Vagina (tissue), 2 donors: ENCODE data around the gene NAV2. TPM values are rescaled to one million over a fixed set of nuclear protein-coding genes. Genes with fewer than 3 reads are reported as not detected.

Experiments
- DNase-seq, 2 donors: peaks; one replicate each; pipeline ENCODE4 v3.0.0-alpha.2; 2017; ENCODE audit errors: extremely low spot score in 2 of 2
- H3K27ac ChIP-seq: fragments of 200-600 bp; sonication (generic); one replicate; pipeline ENCODE4 v1.5.1; 2019
- H3K27me3 ChIP-seq: fragments of 200-600 bp; sonication (generic); one replicate; pipeline ENCODE4 v1.5.1; 2019
- H3K36me3 ChIP-seq, 2 donors: fragments of 200-600 bp; sonication (generic); one replicate each; pipeline ENCODE4 v1.5.1; 2017 to 2019
- H3K4me1 ChIP-seq: fragments of 200-600 bp; sonication (generic); one replicate; pipeline ENCODE4 v1.5.1; 2019
- H3K4me3 ChIP-seq, 2 donors: fragments of 200-600 bp; sonication (generic); 1 replicate in 1 of 2; 2 replicates in 1 of 2; pipeline ENCODE4 v1.5.1; 2016 to 2019
- H3K9me3 ChIP-seq: fragments of 200-600 bp; sonication (generic); one replicate; pipeline ENCODE4 v1.5.1; 2019
- POLR2A ChIP-seq, 2 donors: fragments of 450-650 bp; IDR thresholded peaks; one replicate each; pipeline ENCODE4 v1.6.1; 2017; ENCODE audit warnings: antibody characterized with exemption in 2 of 2, mild to moderate bottlenecking in 2 of 2, moderate library complexity in 2 of 2
- POLR2AphosphoS5 ChIP-seq, 2 donors: sonication (generic); formaldehyde crosslinking; IDR thresholded peaks; one replicate each; pipeline ENCODE4 v1.9.0; 2017; ENCODE audit warnings: antibody characterized with exemption in 2 of 2, mild to moderate bottlenecking in 2 of 2, low read depth in 1 of 2; ENCODE audit not compliant: insufficient read depth in 1 of 2
- intact Hi-C: fragments of 100-400 bp; cut with DNase I; formaldehyde crosslinking; loops from one replicate; pipeline ENCODE4 v1.15.1; 2023
- total RNA-seq: library from RNA; depleted of rRNA; stranded (reverse); fragments of >200 nt; gene quantifications from one replicate; pipeline ENCODE4 v1.2.3, GENCODE V29; 2016
- TF ChIP-seq, protein P1 (sequence below), 3 experiments: fragments of 450-650 bp in 2 of 3; fragments of 200-600 bp in 1 of 3; sonication (generic) in 1 of 3; IDR thresholded peaks; one replicate each; pipeline ENCODE4 v1.5.1; 2017 to 2019; ENCODE audit warnings: antibody characterized with exemption in 3 of 3, mild to moderate bottlenecking in 2 of 3, moderate library complexity in 2 of 3

The NAV2 gene
- total RNA-seq, 1 donor from 2014 or later, result 25.3 TPM

- Histone ChIP-seq H3K36me3 (no peaks in the 10 kb centered on the region), H3K27ac (no peak overlapping the region), H3K9me3 (no peaks in the 10 kb centered on the region), H3K27me3 (no peaks in the 10 kb centered on the region), H3K4me1 (peaks cover 38% of the 10 kb centered on the region), H3K4me3 (no peak overlapping the region)
- intact Hi-C loops, result no loop called here
- TF ChIP-seq, protein P1, sequence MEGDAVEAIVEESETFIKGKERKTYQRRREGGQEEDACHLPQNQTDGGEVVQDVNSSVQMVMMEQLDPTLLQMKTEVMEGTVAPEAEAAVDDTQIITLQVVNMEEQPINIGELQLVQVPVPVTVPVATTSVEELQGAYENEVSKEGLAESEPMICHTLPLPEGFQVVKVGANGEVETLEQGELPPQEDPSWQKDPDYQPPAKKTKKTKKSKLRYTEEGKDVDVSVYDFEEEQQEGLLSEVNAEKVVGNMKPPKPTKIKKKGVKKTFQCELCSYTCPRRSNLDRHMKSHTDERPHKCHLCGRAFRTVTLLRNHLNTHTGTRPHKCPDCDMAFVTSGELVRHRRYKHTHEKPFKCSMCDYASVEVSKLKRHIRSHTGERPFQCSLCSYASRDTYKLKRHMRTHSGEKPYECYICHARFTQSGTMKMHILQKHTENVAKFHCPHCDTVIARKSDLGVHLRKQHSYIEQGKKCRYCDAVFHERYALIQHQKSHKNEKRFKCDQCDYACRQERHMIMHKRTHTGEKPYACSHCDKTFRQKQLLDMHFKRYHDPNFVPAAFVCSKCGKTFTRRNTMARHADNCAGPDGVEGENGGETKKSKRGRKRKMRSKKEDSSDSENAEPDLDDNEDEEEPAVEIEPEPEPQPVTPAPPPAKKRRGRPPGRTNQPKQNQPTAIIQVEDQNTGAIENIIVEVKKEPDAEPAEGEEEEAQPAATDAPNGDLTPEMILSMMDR (IDR thresholded peaks at IDR 0.05), result no peak
- TF ChIP-seq POLR2AphosphoS5 (IDR thresholded peaks at IDR 0.05; ENCODE audit: insufficient read depth in 1 of 2, low read depth in 1 of 2) (no peak), POLR2A (IDR thresholded peaks at IDR 0.05) (no peak)
- DNase-seq, result no peak
Observed at GRCh38 chr11:19669511-19669910, 43.1 kb upstream of the NAV2 start.

- intact Hi-C loops, result no loop called here
- DNase-seq, result no peak
Observed at GRCh38 chr11:19670030-19670791, 42.4 kb upstream of the NAV2 start.

GRCh38 chr11:19672586-19673206, 39.9 kb upstream of the NAV2 start:
- no peak overlapping the region for H3K27ac ChIP-seq
- peak in 1 of 2 donors; percentile 10 for TF ChIP-seq POLR2AphosphoS5 (IDR thresholded peaks at IDR 0.05; ENCODE audit: insufficient read depth in 1 of 2, low read depth in 1 of 2)
- TF ChIP-seq, protein P1 (IDR thresholded peaks at IDR 0.05), result no peak

More at GRCh38 chr11:19670030-19670791, 42.4 kb upstream of the NAV2 start:
- H3K9me3 ChIP-seq, result no peaks in the 10 kb centered on the region
- H3K27ac ChIP-seq, result peak overlapping the region; percentile 20
- TF ChIP-seq POLR2A (IDR thresholded peaks at IDR 0.05), result no peak
- TF ChIP-seq, protein P1 (IDR thresholded peaks at IDR 0.05), result no peak
- TF ChIP-seq POLR2AphosphoS5 (IDR thresholded peaks at IDR 0.05; ENCODE audit: insufficient read depth in 1 of 2, low read depth in 1 of 2), result peak in 1 of 2 donors; percentile 29
- H3K36me3 ChIP-seq, result no peaks in the 10 kb centered on the region
- peaks cover 45% of the 10 kb centered on the region for H3K4me1 ChIP-seq
- H3K27me3 ChIP-seq, result no peaks in the 10 kb centered on the region
- H3K4me3 ChIP-seq, result no peak overlapping the region

DNA sequence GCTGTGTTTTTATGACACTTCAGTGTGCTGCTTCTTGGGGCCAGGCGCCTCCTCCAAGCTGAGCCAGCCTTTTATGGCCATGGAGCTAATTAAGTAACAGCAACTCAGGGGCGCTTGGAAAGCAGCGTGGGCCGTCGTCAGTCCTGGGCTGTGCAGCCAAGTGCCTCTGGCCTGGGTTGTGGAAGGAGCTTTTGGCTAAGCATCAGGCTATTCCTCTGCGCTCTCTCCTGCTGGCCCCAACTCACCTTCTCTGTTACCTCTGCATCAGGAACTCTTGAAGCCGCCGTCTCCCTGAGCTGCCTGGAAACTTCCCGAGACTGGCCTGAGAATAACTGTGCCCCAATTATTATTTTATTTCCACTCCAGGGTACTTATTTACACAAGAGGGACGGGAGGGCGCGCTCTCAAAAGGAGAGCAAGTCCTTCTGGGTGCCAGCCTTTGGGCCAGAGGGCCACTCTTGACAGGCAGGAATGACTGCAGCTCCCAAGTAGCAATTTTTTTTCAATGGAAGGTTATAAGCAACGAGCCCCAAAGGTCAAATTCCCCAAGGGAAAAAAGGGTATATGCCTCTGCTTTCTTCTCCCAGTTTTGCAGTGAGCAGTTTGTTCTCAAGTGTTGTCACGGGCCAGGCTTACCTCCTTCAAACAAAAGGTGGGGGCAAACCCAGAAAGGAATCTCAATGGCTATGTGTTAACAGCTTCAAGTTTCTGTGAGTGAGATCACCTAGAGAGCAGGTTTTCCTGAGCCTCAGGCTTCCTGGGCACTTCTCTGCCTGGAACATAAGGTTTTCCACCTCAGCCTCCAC, 38.5 kb upstream of the NAV2 start:
- H3K27ac ChIP-seq, result peak overlapping the region; percentile 72
- H3K27me3 ChIP-seq, result no peaks in the 10 kb centered on the region
- TF ChIP-seq POLR2A (IDR thresholded peaks at IDR 0.05) (no peak), POLR2AphosphoS5 (IDR thresholded peaks at IDR 0.05; ENCODE audit: insufficient read depth in 1 of 2, low read depth in 1 of 2) (peak; percentile 18 to 62)
- TF ChIP-seq, protein P1 (IDR thresholded peaks at IDR 0.05), result no peak
- no peak for DNase-seq
- intact Hi-C loops, result no loop called here
- H3K4me1 ChIP-seq, result peaks cover 71% of the 10 kb centered on the region
- H3K4me3 ChIP-seq, result no peak overlapping the region
- H3K9me3 ChIP-seq, result no peaks in the 10 kb centered on the region
- no peaks in the 10 kb centered on the region for H3K36me3 ChIP-seq

More at GRCh38 chr11:19672586-19673206, 39.9 kb upstream of the NAV2 start:
- intact Hi-C loops, result no loop called here
- Histone ChIP-seq H3K4me3 (no peak overlapping the region), H3K27me3 (no peaks in the 10 kb centered on the region), H3K36me3 (no peaks in the 10 kb centered on the region), H3K4me1 (peaks cover 66% of the 10 kb centered on the region), H3K9me3 (no peaks in the 10 kb centered on the region)
- DNase-seq, result no peak
